Neutrophil (primary cell): ENCODE data around the gene KIF9.
"Not testable (repeated sequence)": the region's sequence is repeated elsewhere in the genome, so short reads cannot be mapped to it uniquely, and the experiment has no call there.

ENCODE experiments used
- H3K27ac ChIP-seq: fragments of 200-600 bp; sonication (generic); 2 replicates; pipeline ENCODE4 v1.5.1; 2016; ENCODE audit warnings: mild to moderate bottlenecking, moderate library complexity
- H3K27me3 ChIP-seq: fragments of 200-600 bp; sonication (generic); 2 replicates; pipeline ENCODE4 v1.6.0; 2016; ENCODE audit warnings: mild to moderate bottlenecking
- H3K36me3 ChIP-seq: fragments of 200-600 bp; sonication (generic); 2 replicates; pipeline ENCODE4 v1.5.1; 2017
- H3K4me1 ChIP-seq, 2 experiments: fragments of 200-600 bp in 1 of 2; sonication (generic) in 1 of 2; 1 replicate in 1 of 2; 2 replicates in 1 of 2; pipeline versions ENCODE4 v1.5.1 to v1.6.1; 2013 to 2016; ENCODE audit warnings: low read depth in 1 of 2, low read length in 1 of 2, mild to moderate bottlenecking in 1 of 2, moderate library complexity in 1 of 2; ENCODE audit not compliant: control insufficient read depth in 1 of 2, insufficient read depth in 1 of 2
- H3K4me3 ChIP-seq, 2 experiments: fragments of 200-600 bp in 1 of 2; sonication (generic) in 1 of 2; 1 replicate in 1 of 2; 2 replicates in 1 of 2; pipeline ENCODE4 v1.5.1; 2013 to 2016; ENCODE audit warnings: low read depth in 1 of 2, low read length in 1 of 2, mild to moderate bottlenecking in 1 of 2, moderate library complexity in 1 of 2
- H3K9me3 ChIP-seq: fragments of 200-600 bp; sonication (generic); 2 replicates; pipeline ENCODE4 v1.5.1; 2016
- CTCF ChIP-seq: fragments of 200-600 bp; sonication (generic); IDR thresholded peaks from 2 replicates; pipeline ENCODE4 v1.5.1; 2016; ENCODE audit warnings: antibody characterized with exemption

The KIF9 gene

GRCh38 chr3:47282424-47283192 is at the start of gene KIF9, which contains the start of gene KLHL18:
Gene KIF9, minus strand, starts transcription at chr3:47282799. Its CDS starts 5,425 bp downstream, at chr3:47277374.
Gene KLHL18, plus strand, starts transcription at chr3:47282944. Its CDS starts 22 bp downstream, at chr3:47282966.
- Histone ChIP-seq H3K27ac (peak within 1 kb of the TSS; percentile 97), H3K4me3 (peak within 1 kb of the TSS; percentile 70 to 97), H3K36me3 (no peaks in the 10 kb centered on the region), H3K9me3 (no peaks in the 10 kb centered on the region), H3K4me1 (peaks cover 53 to 62% of the 10 kb centered on the region in 2 experiments), H3K27me3 (no peaks in the 10 kb centered on the region)
- no peak for TF ChIP-seq CTCF

GRCh38 chr3:47324278-47324865 is 41.8 kb upstream of the KIF9 start:
- no peaks in the 10 kb centered on the region for H3K9me3 ChIP-seq
- H3K27ac ChIP-seq = no peak overlapping the region
- peak; percentile 51 for TF ChIP-seq CTCF
- H3K27me3 ChIP-seq = no peaks in the 10 kb centered on the region
- peaks cover 84% of the 10 kb centered on the region for H3K36me3 ChIP-seq
- no peaks in the 10 kb centered on the region for H3K4me1 ChIP-seq
- H3K4me3 ChIP-seq = no peak overlapping the region

GRCh38 chr3:47323431-47324277 is 41.1 kb upstream of the KIF9 start:
- Histone ChIP-seq H3K4me3 (no peak overlapping the region), H3K36me3 (peaks cover 85% of the 10 kb centered on the region), H3K9me3 (no peaks in the 10 kb centered on the region), H3K27ac (peak overlapping the region; percentile 23), H3K27me3 (no peaks in the 10 kb centered on the region), H3K4me1 (no peaks in the 10 kb centered on the region)
- no peak for TF ChIP-seq CTCF

- Histone ChIP-seq H3K27me3 (no peaks in the 10 kb centered on the region), H3K4me3 (no peak overlapping the region), H3K4me1 (peaks cover 0 to 5% of the 10 kb centered on the region in 2 experiments), H3K36me3 (peaks cover 62% of the 10 kb centered on the region), H3K9me3 (no peaks in the 10 kb centered on the region), H3K27ac (no peak overlapping the region)
- TF ChIP-seq CTCF = no peak
Measured at GRCh38 chr3:47319956-47320355, 37.4 kb upstream of the KIF9 start.

GRCh38 chr3:47318916-47319315 is 36.3 kb upstream of the KIF9 start:
- Histone ChIP-seq H3K27ac (no peak overlapping the region), H3K4me1 (peaks cover 0 to 10% of the 10 kb centered on the region in 2 experiments), H3K36me3 (peaks cover 61% of the 10 kb centered on the region), H3K9me3 (no peaks in the 10 kb centered on the region), H3K27me3 (no peaks in the 10 kb centered on the region), H3K4me3 (no peak overlapping the region)
- TF ChIP-seq CTCF = no peak

- Histone ChIP-seq H3K36me3 (peaks cover 33% of the 10 kb centered on the region), H3K4me1 (peaks cover 5 to 18% of the 10 kb centered on the region in 2 experiments)
- H3K27ac ChIP-seq, H3K4me3 ChIP-seq, H3K9me3 ChIP-seq, H3K27me3 ChIP-seq: not testable (repeated sequence)
Measured at GRCh38 chr3:47316151-47316550, 33.6 kb upstream of the KIF9 start.
